ENCODE results near the gene TLX3. TPM values are rescaled to one million over a fixed set of nuclear protein-coding genes. Genes with fewer than 3 reads are reported as not detected.
A peak's percentile ranks its signal among the peaks of the same experiment; 100 is the strongest.

The TLX3 gene
- total and polyA plus RNA-seq, 4 donors: not detected

DNA sequence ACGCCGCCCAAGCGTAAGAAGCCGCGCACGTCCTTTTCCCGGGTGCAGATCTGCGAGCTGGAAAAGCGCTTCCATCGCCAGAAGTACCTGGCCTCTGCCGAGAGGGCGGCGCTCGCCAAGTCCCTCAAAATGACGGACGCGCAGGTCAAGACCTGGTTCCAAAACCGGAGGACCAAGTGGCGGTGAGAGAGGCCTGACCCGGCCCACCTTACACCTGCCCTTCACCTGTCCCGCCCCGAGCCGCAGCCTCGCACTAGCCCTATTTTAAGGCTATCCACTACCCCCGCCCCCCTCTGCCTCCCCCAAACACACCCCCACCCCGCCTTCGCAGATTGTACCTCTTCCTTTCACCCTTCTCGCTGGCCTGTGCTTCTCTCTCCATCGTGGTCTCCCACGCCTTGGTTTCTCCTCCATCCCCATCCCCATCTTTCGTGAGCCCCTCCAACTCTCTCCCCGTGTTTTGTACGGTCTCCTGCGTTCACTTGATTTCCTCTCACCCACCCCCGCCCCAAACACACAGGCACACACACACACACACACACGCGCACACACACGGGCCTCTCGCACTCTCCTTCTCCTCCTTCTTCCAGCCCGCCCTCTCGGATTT lies 1.3 kb downstream of the TLX3 start:
- Histone ChIP-seq H3K27me3 (ENCODE audit: control insufficient read depth in 1 of 2, insufficient read depth in 2 of 2, low read length in 1 of 2) (peaks cover 0 to 2% of the 10 kb centered on the region in 2 donors), H3K36me3 (ENCODE audit: control insufficient read depth in 1 of 2, insufficient read depth in 2 of 2, low read length in 1 of 2) (no peaks in the 10 kb centered on the region), H3K4me1 (ENCODE audit: control insufficient read depth in 1 of 2, insufficient read depth in 2 of 2, low read length in 2 of 2) (no peaks in the 10 kb centered on the region), H3K27ac (ENCODE audit: low read depth in 1 of 2, low read length in 2 of 2) (no peak overlapping the region), H3K9me3 (ENCODE audit: control insufficient read depth, low read length) (no peaks in the 10 kb centered on the region), H3K4me3 (ENCODE audit: low read length in 2 of 2) (no peak overlapping the region)
- no peak for DNase-seq
- intact Hi-C loops (cut with DNase I): no loop called here
- ATAC-seq (ENCODE audit: low FRiP score): no peak
- 9 to 10% methylated on average over 41 of the region's 41 CpGs for whole genome bisulfite sequencing, 2 donors

DNA sequence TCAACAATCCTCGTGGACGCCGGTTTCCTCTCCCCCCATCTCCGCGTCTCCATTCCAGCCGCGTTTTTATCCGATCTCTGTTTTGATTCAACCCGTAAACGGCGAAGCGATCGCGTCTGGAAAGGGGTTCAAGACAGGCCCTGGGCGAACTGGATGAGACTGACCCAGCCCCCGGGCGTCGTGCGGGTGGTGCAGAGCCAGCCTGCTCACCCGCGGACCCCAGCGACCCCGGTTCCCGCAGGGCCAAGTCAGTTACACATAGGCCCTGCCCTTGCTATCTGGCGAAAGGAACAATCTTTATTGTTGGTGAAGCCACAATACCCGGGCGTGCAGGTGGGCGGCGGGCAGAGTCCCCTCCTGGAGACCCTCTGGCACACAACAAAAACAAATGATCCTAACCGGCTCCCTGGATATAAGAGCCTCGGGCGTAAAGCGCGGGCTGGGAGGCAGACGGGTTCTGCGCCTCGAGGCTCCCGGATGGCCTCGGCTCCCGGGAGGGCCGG lies 1.8 kb downstream of the TLX3 start:
- H3K27ac ChIP-seq (ENCODE audit: low read depth in 1 of 2, low read length in 2 of 2): no peak overlapping the region
- 3% methylated on average over 41 of the region's 41 CpGs for WGBS, 2 donors

DNA sequence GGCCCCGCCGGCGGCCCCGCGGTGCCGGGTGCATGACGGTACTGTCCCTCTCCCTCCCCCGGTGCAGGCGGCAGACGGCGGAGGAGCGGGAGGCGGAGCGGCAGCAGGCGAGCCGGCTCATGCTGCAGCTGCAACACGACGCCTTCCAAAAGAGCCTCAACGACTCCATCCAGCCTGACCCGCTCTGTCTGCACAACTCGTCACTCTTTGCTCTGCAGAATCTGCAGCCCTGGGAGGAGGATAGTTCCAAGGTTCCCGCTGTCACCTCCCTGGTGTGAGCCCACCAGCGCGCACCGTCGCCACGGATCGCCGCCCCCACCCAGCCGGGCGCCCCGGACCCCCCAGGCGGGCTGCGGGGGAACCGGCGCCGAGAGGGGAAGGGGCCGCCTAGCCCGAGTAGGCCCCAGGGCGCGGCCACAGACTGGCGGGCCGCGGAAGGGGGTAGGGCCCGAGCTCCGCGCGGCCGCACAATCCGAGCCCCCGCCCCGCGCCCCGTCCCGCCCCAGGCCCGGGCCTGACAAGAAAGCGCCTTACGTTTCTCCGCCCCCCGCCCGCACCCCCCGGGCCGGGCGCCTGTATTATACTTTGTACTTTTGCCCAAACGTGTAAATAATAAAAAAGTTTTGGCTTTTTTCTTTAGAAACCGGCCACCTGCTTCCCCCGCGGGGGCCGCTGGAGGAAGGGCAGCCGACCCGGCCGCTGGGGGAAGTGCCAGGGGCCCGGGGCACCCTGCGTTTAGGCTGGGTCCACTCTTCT lies 2.5 kb downstream of the TLX3 start:
- no peak for ATAC-seq (ENCODE audit: low FRiP score)
- no peak for DNase-seq
- Histone ChIP-seq H3K27me3 (ENCODE audit: control insufficient read depth in 1 of 2, insufficient read depth in 2 of 2, low read length in 1 of 2) (peaks cover 0 to 2% of the 10 kb centered on the region in 2 donors), H3K4me3 (ENCODE audit: low read length in 2 of 2) (peak overlapping the region in 1 of 2 donors; percentile 25), H3K4me1 (ENCODE audit: control insufficient read depth in 1 of 2, insufficient read depth in 2 of 2, low read length in 2 of 2) (no peaks in the 10 kb centered on the region), H3K36me3 (ENCODE audit: control insufficient read depth in 1 of 2, insufficient read depth in 2 of 2, low read length in 1 of 2) (no peaks in the 10 kb centered on the region), H3K27ac (ENCODE audit: low read depth in 1 of 2, low read length in 2 of 2) (no peak overlapping the region), H3K9me3 (ENCODE audit: control insufficient read depth, low read length) (no peaks in the 10 kb centered on the region)
- 2 to 4% methylated on average over 39 to 74 of the region's 74 CpGs for WGBS, 2 donors
- intact Hi-C loops (cut with DNase I): no loop called here

More for the DNA sequence above, 1.8 kb downstream of the TLX3 start:
- intact Hi-C loops (cut with DNase I): no loop called here
- H3K9me3 ChIP-seq (ENCODE audit: control insufficient read depth, low read length): no peaks in the 10 kb centered on the region
- no peak overlapping the region for H3K4me3 ChIP-seq (ENCODE audit: low read length in 2 of 2)
- no peak for ATAC-seq (ENCODE audit: low FRiP score)
- no peaks in the 10 kb centered on the region for H3K36me3 ChIP-seq (ENCODE audit: control insufficient read depth in 1 of 2, insufficient read depth in 2 of 2, low read length in 1 of 2)
- peaks cover 0 to 2% of the 10 kb centered on the region in 2 donors for H3K27me3 ChIP-seq (ENCODE audit: control insufficient read depth in 1 of 2, insufficient read depth in 2 of 2, low read length in 1 of 2)
- no peaks in the 10 kb centered on the region for H3K4me1 ChIP-seq (ENCODE audit: control insufficient read depth in 1 of 2, insufficient read depth in 2 of 2, low read length in 2 of 2)
- no peak for DNase-seq

DNA sequence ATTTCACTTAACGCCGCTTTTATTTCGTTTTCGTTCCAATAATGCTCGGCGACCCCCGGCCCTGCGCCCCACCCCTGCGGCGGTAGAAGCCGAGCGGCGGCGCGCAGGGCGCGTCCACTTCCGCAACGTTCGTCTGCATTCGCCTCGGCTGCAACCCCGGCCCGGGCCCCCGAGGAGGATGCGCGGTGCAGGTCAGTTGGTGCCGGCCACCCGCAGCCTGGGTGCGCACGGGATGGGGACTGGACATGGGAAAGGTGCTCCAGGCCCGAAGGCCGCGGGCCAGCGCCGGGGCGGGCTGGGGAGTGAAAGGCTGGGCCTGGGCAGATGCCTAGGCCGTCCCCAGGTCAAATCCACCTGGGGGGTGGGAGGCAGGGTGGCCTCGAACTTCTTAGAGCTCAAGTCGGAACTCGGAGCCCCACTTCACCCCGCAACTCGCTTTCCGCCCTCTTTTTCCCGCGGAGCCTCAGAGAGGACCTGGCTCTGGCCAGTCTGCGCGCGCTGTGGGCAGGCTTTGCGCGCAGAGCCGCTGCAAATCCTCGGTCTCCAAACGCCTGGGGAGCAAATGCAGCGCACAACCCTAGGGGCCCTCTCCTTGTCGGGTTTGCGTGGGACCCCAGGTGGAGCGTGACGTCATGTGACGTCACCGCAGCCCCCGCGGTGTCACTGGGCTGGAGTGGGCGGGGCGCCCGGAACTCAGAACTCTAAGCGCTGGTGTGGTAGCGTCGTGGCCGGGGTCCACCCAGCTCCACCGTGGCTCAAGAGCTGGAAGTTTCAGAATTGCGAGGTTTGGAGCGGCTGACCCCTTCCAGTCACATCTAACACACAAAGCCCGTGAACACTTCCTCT lies 3.3 kb downstream of the TLX3 start:
- ATAC-seq (ENCODE audit: low FRiP score) (no peak), DNase-seq (no peak)
- Histone ChIP-seq H3K4me1 (ENCODE audit: control insufficient read depth in 1 of 2, insufficient read depth in 2 of 2, low read length in 2 of 2) (no peaks in the 10 kb centered on the region), H3K9me3 (ENCODE audit: control insufficient read depth, low read length) (no peaks in the 10 kb centered on the region), H3K36me3 (ENCODE audit: control insufficient read depth in 1 of 2, insufficient read depth in 2 of 2, low read length in 1 of 2) (no peaks in the 10 kb centered on the region), H3K27ac (ENCODE audit: low read depth in 1 of 2, low read length in 2 of 2) (no peak overlapping the region), H3K27me3 (ENCODE audit: control insufficient read depth in 1 of 2, insufficient read depth in 2 of 2, low read length in 1 of 2) (peaks cover 0 to 2% of the 10 kb centered on the region in 2 donors), H3K4me3 (ENCODE audit: low read length in 2 of 2) (peak overlapping the region in 1 of 2 donors; percentile 25)
- WGBS, 2 donors: 7% methylated on average over 73 to 74 of the region's 74 CpGs
- intact Hi-C loops (cut with DNase I): no loop called here

DNA sequence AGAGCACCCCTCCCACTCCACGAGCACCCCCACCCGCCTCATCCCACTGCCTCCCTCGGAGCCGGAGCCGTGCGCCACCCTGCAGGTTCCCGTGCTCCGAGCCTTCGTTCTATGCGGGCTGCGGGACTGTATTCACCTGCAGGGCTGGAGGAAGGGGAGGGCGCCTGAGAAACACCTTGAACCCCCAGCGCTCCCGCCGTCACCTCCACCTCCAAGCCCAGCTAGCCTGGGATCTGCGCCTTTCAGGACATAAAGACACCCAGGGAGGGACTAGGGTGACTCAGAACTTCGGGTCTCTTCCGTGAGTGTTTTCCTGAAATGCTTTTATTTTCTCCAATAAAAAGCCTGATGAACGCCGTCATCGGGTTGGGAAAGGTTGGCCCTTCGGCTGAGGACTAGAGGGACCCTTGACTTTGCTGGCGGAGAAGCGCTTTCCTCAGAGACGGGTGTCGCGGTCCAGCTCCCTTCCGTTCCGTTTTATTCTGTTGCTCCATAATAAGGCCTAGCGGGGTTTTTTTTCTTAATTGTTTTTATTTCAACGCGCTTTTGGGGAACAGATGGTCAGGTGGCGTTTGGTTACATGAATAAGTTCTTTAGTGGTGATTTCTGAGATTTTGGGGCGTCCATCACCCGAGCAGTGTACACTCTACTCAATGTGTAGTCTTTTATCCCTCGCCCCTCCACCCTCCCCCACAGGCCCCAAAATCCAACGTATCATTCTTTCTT lies 4.6 kb downstream of the TLX3 start:
- no peak for ATAC-seq (ENCODE audit: low FRiP score)
- H3K27me3 ChIP-seq (ENCODE audit: control insufficient read depth in 1 of 2, insufficient read depth in 2 of 2, low read length in 1 of 2): peaks cover 0 to 2% of the 10 kb centered on the region in 2 donors
- WGBS, 2 donors: 27 to 30% methylated on average over 37 of the region's 37 CpGs
- DNase-seq: no peak
- H3K36me3 ChIP-seq (ENCODE audit: control insufficient read depth in 1 of 2, insufficient read depth in 2 of 2, low read length in 1 of 2): no peaks in the 10 kb centered on the region
- H3K4me3 ChIP-seq (ENCODE audit: low read length in 2 of 2): no peak overlapping the region
- H3K9me3 ChIP-seq (ENCODE audit: control insufficient read depth, low read length): no peaks in the 10 kb centered on the region
- no peaks in the 10 kb centered on the region for H3K4me1 ChIP-seq (ENCODE audit: control insufficient read depth in 1 of 2, insufficient read depth in 2 of 2, low read length in 2 of 2)
- intact Hi-C loops (cut with DNase I): no loop called here
- no peak overlapping the region for H3K27ac ChIP-seq (ENCODE audit: low read depth in 1 of 2, low read length in 2 of 2)

DNA sequence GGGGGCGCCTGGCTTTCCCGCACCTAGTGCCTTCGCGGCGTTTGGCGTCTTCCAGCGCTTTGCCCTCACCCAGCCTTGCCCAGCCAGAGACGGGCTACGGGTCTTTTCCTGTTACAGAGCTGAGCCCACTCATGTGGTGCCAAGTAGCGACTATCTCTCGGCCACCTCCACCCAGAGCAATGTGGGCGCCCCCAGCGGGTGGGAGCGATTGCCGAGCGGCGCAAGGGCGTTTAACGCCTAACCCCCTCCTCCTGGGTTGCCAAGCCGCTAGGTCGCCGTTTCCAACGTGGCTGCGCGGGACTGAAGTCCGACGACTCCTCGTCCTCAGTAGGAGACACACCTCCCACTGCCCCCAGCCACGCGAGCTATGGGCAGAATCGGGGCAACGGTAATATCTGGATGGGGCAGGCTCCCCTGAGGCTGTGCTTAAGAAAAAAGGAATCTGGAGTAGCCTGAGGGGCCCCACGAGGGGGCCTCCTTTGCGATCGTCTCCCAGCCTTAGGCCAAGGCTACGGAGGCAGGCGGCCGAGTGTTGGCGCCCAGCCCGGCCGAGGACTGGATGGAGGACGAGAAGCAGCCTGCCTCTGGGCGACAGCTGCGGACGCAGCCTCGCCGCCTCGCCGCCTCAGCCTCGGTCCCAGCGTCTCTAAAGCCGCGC lies 5.8 kb downstream of the TLX3 start:
- WGBS, 2 donors: 1 to 6% methylated on average over 48 to 53 of the region's 53 CpGs
- Histone ChIP-seq H3K4me1 (ENCODE audit: control insufficient read depth in 1 of 2, insufficient read depth in 2 of 2, low read length in 2 of 2) (no peaks in the 10 kb centered on the region), H3K9me3 (ENCODE audit: control insufficient read depth, low read length) (no peaks in the 10 kb centered on the region), H3K4me3 (ENCODE audit: low read length in 2 of 2) (no peak overlapping the region), H3K27me3 (ENCODE audit: control insufficient read depth in 1 of 2, insufficient read depth in 2 of 2, low read length in 1 of 2) (peaks cover 0 to 2% of the 10 kb centered on the region in 2 donors), H3K36me3 (ENCODE audit: control insufficient read depth in 1 of 2, insufficient read depth in 2 of 2, low read length in 1 of 2) (no peaks in the 10 kb centered on the region), H3K27ac (ENCODE audit: low read depth in 1 of 2, low read length in 2 of 2) (no peak overlapping the region)
- intact Hi-C loops (cut with DNase I): no loop called here
- DNase-seq (peak in 1 of 2 donors; percentile 54), ATAC-seq (ENCODE audit: low FRiP score) (peak; percentile 45)

DNA sequence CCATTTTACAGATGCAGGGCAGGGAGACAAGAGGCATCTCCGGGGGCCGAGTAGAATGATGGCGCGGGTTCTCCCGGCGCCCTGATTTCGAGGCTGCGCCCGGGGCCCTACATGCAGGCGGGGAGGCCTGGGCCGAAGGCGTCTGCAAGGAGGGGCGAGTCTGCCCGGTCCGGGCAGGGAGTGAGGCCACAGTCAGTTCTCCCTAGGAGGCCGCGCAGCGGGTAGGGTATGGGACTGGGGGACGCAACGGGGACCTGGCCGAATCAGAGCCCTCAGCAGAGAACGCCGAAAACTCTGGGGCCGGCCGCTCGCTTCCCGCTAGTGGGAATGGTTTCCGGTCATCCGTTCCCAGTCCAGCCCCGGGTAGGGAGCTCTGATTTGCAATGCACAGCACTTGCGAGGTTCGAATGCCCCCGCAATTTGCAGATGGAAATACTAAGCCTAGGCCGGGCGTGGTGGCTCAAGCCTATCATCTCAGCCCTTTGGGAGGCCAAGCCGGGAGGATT lies 6.4 kb downstream of the TLX3 start:
- Histone ChIP-seq H3K36me3 (ENCODE audit: control insufficient read depth in 1 of 2, insufficient read depth in 2 of 2, low read length in 1 of 2) (no peaks in the 10 kb centered on the region), H3K4me3 (ENCODE audit: low read length in 2 of 2) (no peak overlapping the region), H3K4me1 (ENCODE audit: control insufficient read depth in 1 of 2, insufficient read depth in 2 of 2, low read length in 2 of 2) (no peaks in the 10 kb centered on the region), H3K27me3 (ENCODE audit: control insufficient read depth in 1 of 2, insufficient read depth in 2 of 2, low read length in 1 of 2) (peaks cover 0 to 2% of the 10 kb centered on the region in 2 donors), H3K9me3 (ENCODE audit: control insufficient read depth, low read length) (no peaks in the 10 kb centered on the region), H3K27ac (ENCODE audit: low read depth in 1 of 2, low read length in 2 of 2) (no peak overlapping the region)
- WGBS, 2 donors: 7% methylated on average over 36 of the region's 36 CpGs
- intact Hi-C loops (cut with DNase I): no loop called here
- DNase-seq (no peak), ATAC-seq (ENCODE audit: low FRiP score) (no peak)

DNA sequence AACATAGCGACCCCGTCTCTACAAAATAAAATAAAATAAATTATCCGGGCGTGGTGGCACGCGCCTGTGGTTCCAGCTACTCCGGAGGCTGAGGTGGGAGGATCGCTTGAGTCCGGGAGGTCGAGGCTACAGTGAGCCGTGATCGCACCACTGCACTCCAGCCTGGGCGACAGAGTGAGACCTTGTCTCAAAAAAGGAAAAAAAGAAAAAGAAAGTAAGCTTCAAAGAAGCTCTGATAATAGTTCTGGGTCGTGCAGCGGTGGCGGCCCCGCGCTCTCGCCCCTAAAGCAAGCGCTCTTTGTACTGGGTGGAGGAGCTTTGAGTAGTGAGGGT lies 6.8 kb downstream of the TLX3 start:
- 22 to 32% methylated on average over 20 of the region's 20 CpGs for WGBS, 2 donors
- H3K4me1 ChIP-seq (ENCODE audit: control insufficient read depth in 1 of 2, insufficient read depth in 2 of 2, low read length in 2 of 2): no peaks in the 10 kb centered on the region
- no peak for ATAC-seq (ENCODE audit: low FRiP score)
- no peak for DNase-seq
- peaks cover 0 to 2% of the 10 kb centered on the region in 2 donors for H3K27me3 ChIP-seq (ENCODE audit: control insufficient read depth in 1 of 2, insufficient read depth in 2 of 2, low read length in 1 of 2)
- no peak overlapping the region for H3K4me3 ChIP-seq (ENCODE audit: low read length in 2 of 2)
- no peaks in the 10 kb centered on the region for H3K9me3 ChIP-seq (ENCODE audit: control insufficient read depth, low read length)
- intact Hi-C loops (cut with DNase I): no loop called here
- no peak overlapping the region for H3K27ac ChIP-seq (ENCODE audit: low read depth in 1 of 2, low read length in 2 of 2)
- no peaks in the 10 kb centered on the region for H3K36me3 ChIP-seq (ENCODE audit: control insufficient read depth in 1 of 2, insufficient read depth in 2 of 2, low read length in 1 of 2)

All from aorta (tissue), 5 donors.